AG04450 (cell line): Measurements from ENCODE around the gene MSI2. TPM values are rescaled to one million over a fixed set of nuclear protein-coding genes. Genes with fewer than 3 reads are reported as not detected.

ENCODE experiments used
- CTCF ChIA-PET: fragments of 300-600, 350-600 bp; formaldehyde crosslinking; extraction: SDS; loops from one replicate; lab custom pipeline; 2022; ENCODE audit warnings: antibody characterized with exemption, inconsistent platforms; lab: Charles Lee
- POLR2A ChIA-PET: fragments of 350-600 bp; formaldehyde crosslinking; extraction: SDS; loops from one replicate; lab custom pipeline; 2021; ENCODE audit warnings: antibody characterized with exemption, inconsistent platforms; lab: Yijun Ruan, JAX
- DNase-seq: peaks from one replicate; pipeline ENCODE4 v3.0.0-alpha.2; 2011; ENCODE audit warnings: low read depth, low spot score
- H3K27ac ChIP-seq: one replicate; pipeline ENCODE4 v1.5.1; 2012; ENCODE audit warnings: low read depth, low read length, control low read depth
- H3K27me3 ChIP-seq: one replicate; pipeline ENCODE4 v1.6.0; 2012; ENCODE audit warnings: low read length; ENCODE audit not compliant: control insufficient read depth, insufficient read depth
- H3K4me3 ChIP-seq: 2 replicates; pipeline ENCODE4 v1.5.1; 2011; ENCODE audit warnings: mild to moderate bottlenecking, low read depth, low read length, control low read depth
- H3K9me3 ChIP-seq: 2 replicates; pipeline ENCODE4 v1.5.1; 2012; ENCODE audit warnings: low read length; ENCODE audit not compliant: control insufficient read depth, insufficient read depth
- polyA plus RNA-seq: library from polyadenylated mRNA; depleted of rRNA; stranded (reverse); fragments of >200 nt; gene quantifications from 2 replicates; pipeline ENCODE4 v1.2.3, GENCODE V29; 2011
- TF ChIP-seq, protein P1 (sequence below): IDR thresholded peaks from 2 replicates; pipeline ENCODE4 v1.5.1; 2011; ENCODE audit warnings: low read depth, low read length, control low read depth, inconsistent platforms

MSI2 gene
- polyA plus RNA-seq, 1 experiment: 26.2 TPM

DNA sequence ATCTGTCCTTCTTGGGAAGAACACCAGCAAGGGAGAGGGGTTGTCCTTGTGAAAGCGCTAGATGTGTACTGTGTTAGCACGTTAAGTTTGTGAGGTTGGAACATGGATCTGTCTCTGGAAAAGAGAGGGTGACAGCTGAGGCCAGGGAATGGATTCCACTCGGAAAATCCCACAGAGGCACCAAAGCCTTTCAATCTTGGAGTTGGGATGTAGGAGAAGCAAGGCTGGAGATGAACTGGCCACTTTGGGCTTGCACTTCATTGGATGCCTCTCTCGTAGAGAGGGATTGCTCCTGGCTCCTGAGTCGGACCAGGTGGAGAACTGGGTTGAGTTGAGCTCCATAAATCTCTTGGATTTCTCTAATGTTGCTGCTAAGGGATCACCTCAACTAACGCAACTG lies 421.5 kb downstream of the MSI2 start:
- CTCF ChIA-PET: interaction anchor here (1.3 to 3.0 kb wide), 2 partner anchors 80 to 435 kb away, joined by 7 to 13 read pairs; no protein-coding TSS in a partner anchor
- POLR2A ChIA-PET: interaction anchor here (0.6 kb wide), 1 partner anchor 77 kb away, joined by 6 read pairs; no protein-coding TSS in a partner anchor
- no peak for DNase-seq
- TF ChIP-seq, protein P1, sequence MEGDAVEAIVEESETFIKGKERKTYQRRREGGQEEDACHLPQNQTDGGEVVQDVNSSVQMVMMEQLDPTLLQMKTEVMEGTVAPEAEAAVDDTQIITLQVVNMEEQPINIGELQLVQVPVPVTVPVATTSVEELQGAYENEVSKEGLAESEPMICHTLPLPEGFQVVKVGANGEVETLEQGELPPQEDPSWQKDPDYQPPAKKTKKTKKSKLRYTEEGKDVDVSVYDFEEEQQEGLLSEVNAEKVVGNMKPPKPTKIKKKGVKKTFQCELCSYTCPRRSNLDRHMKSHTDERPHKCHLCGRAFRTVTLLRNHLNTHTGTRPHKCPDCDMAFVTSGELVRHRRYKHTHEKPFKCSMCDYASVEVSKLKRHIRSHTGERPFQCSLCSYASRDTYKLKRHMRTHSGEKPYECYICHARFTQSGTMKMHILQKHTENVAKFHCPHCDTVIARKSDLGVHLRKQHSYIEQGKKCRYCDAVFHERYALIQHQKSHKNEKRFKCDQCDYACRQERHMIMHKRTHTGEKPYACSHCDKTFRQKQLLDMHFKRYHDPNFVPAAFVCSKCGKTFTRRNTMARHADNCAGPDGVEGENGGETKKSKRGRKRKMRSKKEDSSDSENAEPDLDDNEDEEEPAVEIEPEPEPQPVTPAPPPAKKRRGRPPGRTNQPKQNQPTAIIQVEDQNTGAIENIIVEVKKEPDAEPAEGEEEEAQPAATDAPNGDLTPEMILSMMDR: no peak
- Histone ChIP-seq H3K9me3 (no peaks in the 10 kb centered on the region; the same call in 1 of the 2 replicates), H3K27me3 (no peaks in the 10 kb centered on the region), H3K27ac (no peak overlapping the region), H3K4me3 (no peak overlapping the region)

DNA sequence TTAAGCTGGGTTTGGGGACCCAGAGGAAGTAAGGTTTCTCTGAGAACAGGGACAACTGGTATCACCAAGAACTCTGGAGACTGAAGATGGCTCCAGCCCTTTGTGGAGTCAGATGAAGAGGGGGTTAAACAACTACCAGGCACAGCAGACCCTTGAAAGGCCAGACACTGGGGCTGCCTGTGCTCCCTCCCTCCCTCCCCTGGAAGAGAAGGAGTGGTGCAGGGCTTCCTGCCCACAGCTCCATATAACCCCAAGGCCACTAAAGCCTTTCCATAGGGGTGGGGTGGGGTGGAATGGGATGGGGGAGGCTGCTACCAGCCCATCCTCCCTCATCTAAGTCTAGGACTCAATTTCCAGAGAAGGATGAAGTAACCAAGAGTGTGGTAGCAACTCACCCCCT lies 422.1 kb downstream of the MSI2 start:
- H3K27ac ChIP-seq: no peak overlapping the region
- TF ChIP-seq, protein P1: no peak
- ChIA-PET POLR2A (interaction anchor here (0.6 kb wide), 1 partner anchor 78 kb away, joined by 6 read pairs; no protein-coding TSS in a partner anchor), CTCF (interaction anchor here (1.3 to 2.6 kb wide), 3 partner anchors 81 to 436 kb away, joined by 3 to 14 read pairs (median 7); no protein-coding TSS in a partner anchor)
- H3K27me3 ChIP-seq: no peaks in the 10 kb centered on the region
- H3K4me3 ChIP-seq: no peak overlapping the region
- H3K9me3 ChIP-seq: no peaks in the 10 kb centered on the region; the same call in 1 of the 2 replicates
- DNase-seq: no peak

DNA sequence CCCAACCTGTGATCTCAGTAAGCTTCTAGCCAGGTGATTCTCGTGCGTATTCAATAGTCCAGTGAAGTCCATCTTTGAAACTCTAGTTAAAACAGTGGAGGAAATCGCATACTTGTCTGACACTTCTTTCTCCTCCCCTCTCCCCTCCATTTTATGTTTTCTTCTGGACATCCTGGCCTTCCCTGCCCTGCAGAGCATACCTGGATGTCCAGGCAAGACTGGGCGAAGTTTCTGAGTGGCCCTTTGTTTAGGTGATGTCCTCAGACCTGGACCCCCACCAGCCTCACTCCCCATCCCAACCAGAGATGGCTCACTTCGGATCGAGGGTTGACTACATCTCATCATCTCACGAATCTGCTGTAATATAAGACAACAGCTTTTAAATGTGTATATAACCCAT lies 423.0 kb downstream of the MSI2 start:
- H3K4me3 ChIP-seq: no peak overlapping the region
- CTCF ChIA-PET: interaction anchor here (1.2 to 2.6 kb wide), 5 partner anchors 8 to 437 kb away, joined by 3 to 14 read pairs (median 8); no protein-coding TSS in a partner anchor
- H3K27me3 ChIP-seq: no peaks in the 10 kb centered on the region
- TF ChIP-seq, protein P1: no peak
- no peaks in the 10 kb centered on the region; the same call in 1 of the 2 replicates for H3K9me3 ChIP-seq
- POLR2A ChIA-PET: no interaction called here
- DNase-seq: no peak
- H3K27ac ChIP-seq: no peak overlapping the region

DNA sequence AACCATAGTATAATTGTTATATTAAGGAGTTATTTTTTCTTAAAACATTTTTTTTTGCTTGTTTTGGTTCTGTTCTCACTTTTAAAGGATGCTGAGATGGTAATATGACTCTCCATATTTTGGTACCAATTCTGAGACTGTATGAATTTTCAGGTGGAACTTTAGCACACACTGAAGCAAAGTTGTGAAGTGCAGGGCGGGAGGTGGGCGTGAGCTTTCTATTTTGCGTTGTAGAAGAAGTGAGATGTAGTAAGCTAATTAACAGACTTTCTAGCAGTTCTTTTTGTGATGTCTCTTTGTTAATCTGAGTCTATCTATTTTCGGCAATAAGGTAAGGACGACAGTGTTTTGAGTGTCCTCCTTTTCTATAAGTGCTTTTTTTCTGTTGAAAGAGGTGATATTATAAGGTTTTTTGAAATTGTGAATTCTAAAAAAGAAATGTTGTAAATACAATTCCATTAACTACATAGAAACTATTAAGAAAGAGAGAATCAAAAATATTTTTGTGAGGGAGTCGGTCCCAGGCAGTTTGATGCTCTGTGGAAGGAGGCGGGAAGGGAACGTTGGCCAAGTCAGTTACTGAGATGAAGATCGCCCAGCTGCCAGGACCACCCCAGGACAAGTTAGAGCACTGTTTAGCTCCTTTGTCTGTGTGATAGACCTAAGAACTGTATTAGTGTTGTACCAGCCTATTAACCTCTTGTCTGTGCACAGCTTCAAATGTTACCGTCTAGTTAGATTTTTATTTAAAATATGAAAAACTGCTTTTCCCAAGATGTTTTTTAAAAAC lies 423.8 kb downstream of the MSI2 start:
- POLR2A ChIA-PET: no interaction called here
- Histone ChIP-seq H3K27me3 (no peaks in the 10 kb centered on the region), H3K27ac (no peak overlapping the region), H3K4me3 (no peak overlapping the region), H3K9me3 (no peaks in the 10 kb centered on the region)
- TF ChIP-seq, protein P1: no peak
- CTCF ChIA-PET: interaction anchor here (1.2 to 2.6 kb wide), 6 partner anchors 8 to 438 kb away, joined by 3 to 14 read pairs (median 6); no protein-coding TSS in a partner anchor
- no peak for DNase-seq

DNA sequence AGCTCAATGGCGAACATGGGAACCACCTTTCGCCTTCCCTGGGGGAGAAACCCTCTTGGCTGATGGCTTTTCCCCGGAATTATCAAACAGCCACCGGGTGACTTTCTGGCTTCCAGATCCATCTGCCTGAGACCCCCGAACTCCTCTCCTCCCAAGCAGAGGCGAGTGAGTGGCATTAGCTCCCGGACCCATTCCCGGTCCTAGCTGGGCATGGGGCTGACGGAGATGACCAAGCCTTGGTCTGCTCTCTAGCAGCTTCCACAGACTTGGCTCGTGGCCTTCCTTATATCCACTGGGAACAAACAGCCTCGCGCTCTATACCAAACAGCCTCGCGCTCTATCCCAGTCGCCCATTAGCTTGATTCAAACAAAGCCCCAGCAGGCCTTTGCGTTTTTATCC lies 426.4 kb downstream of the MSI2 start:
- POLR2A ChIA-PET: no interaction called here
- CTCF ChIA-PET: interaction anchor here (1.1 to 2.0 kb wide), 3 partner anchors 11 to 439 kb away, joined by 3 to 16 read pairs (median 7); no protein-coding TSS in a partner anchor
- TF ChIP-seq, protein P1: no peak
- H3K4me3 ChIP-seq: no peak overlapping the region
- H3K9me3 ChIP-seq: no peaks in the 10 kb centered on the region
- no peaks in the 10 kb centered on the region for H3K27me3 ChIP-seq
- no peak overlapping the region for H3K27ac ChIP-seq
- no peak for DNase-seq
